K562 (cell line): ENCODE measurements around the gene NKG7. TPM values are rescaled to one million over a fixed set of nuclear protein-coding genes. Genes with fewer than 3 reads are reported as not detected.
A peak's percentile ranks its signal among the peaks of the same experiment; 100 is the strongest.

Experiments
- BHLHE40 ChIP-seq: IDR thresholded peaks from 2 replicates; pipeline ENCODE4 v1.6.1; 2011; ENCODE audit warnings: low read length, improper control_type of control experiment
- DNMT1 ChIP-seq: fragments of 450-650 bp; IDR thresholded peaks from 2 replicates; pipeline ENCODE4 v1.6.1; 2016; ENCODE audit warnings: antibody characterized with exemption, mild to moderate bottlenecking
- FOXK2 ChIP-seq, 2 experiments: fragments of 450-650 bp; IDR thresholded peaks in 1 of 2; conservative IDR thresholded peaks in 1 of 2; 2 replicates each; pipeline ENCODE4 v1.6.1; 2016; ENCODE audit warnings: low read depth in 2 of 2, mild to moderate bottlenecking in 1 of 2
- HIVEP1 ChIP-seq: fragments of 250-450 bp; sonication (Bioruptor Pico); IDR thresholded peaks from 2 replicates; pipeline ENCODE4 v1.4.0; 2020; ENCODE audit warnings: mild to moderate bottlenecking
- IRF2 ChIP-seq: sonication (generic); formaldehyde crosslinking; IDR thresholded peaks from 2 replicates; pipeline ENCODE4 v1.8.1; 2022; ENCODE audit warnings: mild to moderate bottlenecking, missing genetic modification reagents
- NFATC3 ChIP-seq: fragments of 450-650 bp; IDR thresholded peaks from 2 replicates; pipeline ENCODE4 v1.6.1; 2017; ENCODE audit warnings: mild to moderate bottlenecking
- NFRKB ChIP-seq: fragments of 450-650 bp; IDR thresholded peaks from 2 replicates; pipeline ENCODE4 v1.6.1; 2016; ENCODE audit warnings: low read depth
- RBM22 ChIP-seq: fragments of 200-400 bp; formaldehyde crosslinking; IDR thresholded peaks from 2 replicates; pipeline ENCODE4 v1.6.1; 2018; ENCODE audit warnings: low read length, low read depth; ENCODE audit not compliant: poor library complexity, severe bottlenecking
- STAT5B ChIP-seq: fragments of 250-450 bp; sonication (Bioruptor Pico); IDR thresholded peaks from 2 replicates; pipeline ENCODE4 v1.8.0; 2021; ENCODE audit warnings: mild to moderate bottlenecking, inconsistent platforms
- TRIM28 ChIP-seq: fragments of 450-650 bp; IDR thresholded peaks from 2 replicates; pipeline ENCODE4 v1.6.1; 2017
- ZHX1 ChIP-seq: fragments of 150-350 bp; conservative IDR thresholded peaks from 2 replicates; pipeline ENCODE4 v1.6.1; 2014; ENCODE audit warnings: low read length
- ZNF316 ChIP-seq: fragments of 450-650 bp; IDR thresholded peaks from 2 replicates; pipeline ENCODE4 v1.6.1; 2016
- ZNF586 ChIP-seq: fragments of 450-650 bp; formaldehyde crosslinking; conservative IDR thresholded peaks from 2 replicates; pipeline ENCODE4 v1.4.0; 2020; ENCODE audit warnings: mild to moderate bottlenecking, moderate library complexity
- polyA plus RNA-seq, 8 experiments: library from polyadenylated mRNA; depleted of rRNA in 4 of 8; stranded (reverse) in 5 of 8; unstranded in 3 of 8; fragments of >200 nt; fragmentation: Nextera tagmentation in 2 of 8; fragmentation: Illumina TruSeq in 1 of 8; extraction: Ambion mirVana in 2 of 8; extraction: Trizol in 1 of 8; gene quantifications; 2 replicates each; pipeline versions ENCODE4 v1.2.1 to v1.2.3, GENCODE V29; 2011 to 2014; ENCODE audit warnings: inconsistent platforms in 1 of 8, missing spikeins in 1 of 8
- total RNA-seq, 7 experiments: library from RNA; depleted of rRNA in 6 of 7; stranded (reverse); fragments of >200 nt in 6 of 7; fragmentation: Illumina TruSeq in 2 of 7; extraction: Trizol in 2 of 7; gene quantifications; 2 replicates each; pipeline versions ENCODE4 v1.2.1 to v1.2.3, GENCODE V29; 2011 to 2021; ENCODE audit warnings: low replicate concordance in 1 of 7
- TF ChIP-seq, protein P1 (sequence below): fragments of 200-600 bp; sonication (generic); IDR thresholded peaks from one replicate; pipeline ENCODE4 v1.6.1; 2012; ENCODE audit warnings: mild to moderate bottlenecking, low read depth, low read length, inconsistent platforms
- TF ChIP-seq, protein P2 (sequence below): IDR thresholded peaks from 2 replicates; pipeline ENCODE4 v1.6.1; 2016; ENCODE audit warnings: missing genetic modification characterization, missing compliant biosample characterization

NKG7 gene
- total and polyA plus RNA-seq, 9 of the 15 experiments (the other 6 are each of a cell fraction or from before 2014, with no cell fraction given), result 0.30 to 0.70 (median 0.51) TPM; not detected in 2

GRCh38 chr19:51365965-51366388, 6.5 kb downstream of the NKG7 start, which contains the start of gene ETFB (continued):
- TF ChIP-seq NFATC3 (no peak), DNMT1 (no peak), ZNF586 (CRISPR knock-in tag) (no peak), IRF2 (CRISPR knock-in tag) (no peak), HIVEP1 (CRISPR knock-in tag) (no peak), ZHX1 (no peak), STAT5B (CRISPR knock-in tag) (no peak), NFRKB (peak; percentile 83), FOXK2 (conservative IDR thresholded peaks at IDR 0.05 in 1 of 2, IDR thresholded peaks at IDR 0.05 in 1 of 2; ENCODE audit: low read depth in 2 of 2) (no peak), RBM22 (no peak), ZNF316 (no peak), BHLHE40 (no peak; the same call in 1 of the 2 replicates), TRIM28 (no peak)
- TF ChIP-seq, protein P1, sequence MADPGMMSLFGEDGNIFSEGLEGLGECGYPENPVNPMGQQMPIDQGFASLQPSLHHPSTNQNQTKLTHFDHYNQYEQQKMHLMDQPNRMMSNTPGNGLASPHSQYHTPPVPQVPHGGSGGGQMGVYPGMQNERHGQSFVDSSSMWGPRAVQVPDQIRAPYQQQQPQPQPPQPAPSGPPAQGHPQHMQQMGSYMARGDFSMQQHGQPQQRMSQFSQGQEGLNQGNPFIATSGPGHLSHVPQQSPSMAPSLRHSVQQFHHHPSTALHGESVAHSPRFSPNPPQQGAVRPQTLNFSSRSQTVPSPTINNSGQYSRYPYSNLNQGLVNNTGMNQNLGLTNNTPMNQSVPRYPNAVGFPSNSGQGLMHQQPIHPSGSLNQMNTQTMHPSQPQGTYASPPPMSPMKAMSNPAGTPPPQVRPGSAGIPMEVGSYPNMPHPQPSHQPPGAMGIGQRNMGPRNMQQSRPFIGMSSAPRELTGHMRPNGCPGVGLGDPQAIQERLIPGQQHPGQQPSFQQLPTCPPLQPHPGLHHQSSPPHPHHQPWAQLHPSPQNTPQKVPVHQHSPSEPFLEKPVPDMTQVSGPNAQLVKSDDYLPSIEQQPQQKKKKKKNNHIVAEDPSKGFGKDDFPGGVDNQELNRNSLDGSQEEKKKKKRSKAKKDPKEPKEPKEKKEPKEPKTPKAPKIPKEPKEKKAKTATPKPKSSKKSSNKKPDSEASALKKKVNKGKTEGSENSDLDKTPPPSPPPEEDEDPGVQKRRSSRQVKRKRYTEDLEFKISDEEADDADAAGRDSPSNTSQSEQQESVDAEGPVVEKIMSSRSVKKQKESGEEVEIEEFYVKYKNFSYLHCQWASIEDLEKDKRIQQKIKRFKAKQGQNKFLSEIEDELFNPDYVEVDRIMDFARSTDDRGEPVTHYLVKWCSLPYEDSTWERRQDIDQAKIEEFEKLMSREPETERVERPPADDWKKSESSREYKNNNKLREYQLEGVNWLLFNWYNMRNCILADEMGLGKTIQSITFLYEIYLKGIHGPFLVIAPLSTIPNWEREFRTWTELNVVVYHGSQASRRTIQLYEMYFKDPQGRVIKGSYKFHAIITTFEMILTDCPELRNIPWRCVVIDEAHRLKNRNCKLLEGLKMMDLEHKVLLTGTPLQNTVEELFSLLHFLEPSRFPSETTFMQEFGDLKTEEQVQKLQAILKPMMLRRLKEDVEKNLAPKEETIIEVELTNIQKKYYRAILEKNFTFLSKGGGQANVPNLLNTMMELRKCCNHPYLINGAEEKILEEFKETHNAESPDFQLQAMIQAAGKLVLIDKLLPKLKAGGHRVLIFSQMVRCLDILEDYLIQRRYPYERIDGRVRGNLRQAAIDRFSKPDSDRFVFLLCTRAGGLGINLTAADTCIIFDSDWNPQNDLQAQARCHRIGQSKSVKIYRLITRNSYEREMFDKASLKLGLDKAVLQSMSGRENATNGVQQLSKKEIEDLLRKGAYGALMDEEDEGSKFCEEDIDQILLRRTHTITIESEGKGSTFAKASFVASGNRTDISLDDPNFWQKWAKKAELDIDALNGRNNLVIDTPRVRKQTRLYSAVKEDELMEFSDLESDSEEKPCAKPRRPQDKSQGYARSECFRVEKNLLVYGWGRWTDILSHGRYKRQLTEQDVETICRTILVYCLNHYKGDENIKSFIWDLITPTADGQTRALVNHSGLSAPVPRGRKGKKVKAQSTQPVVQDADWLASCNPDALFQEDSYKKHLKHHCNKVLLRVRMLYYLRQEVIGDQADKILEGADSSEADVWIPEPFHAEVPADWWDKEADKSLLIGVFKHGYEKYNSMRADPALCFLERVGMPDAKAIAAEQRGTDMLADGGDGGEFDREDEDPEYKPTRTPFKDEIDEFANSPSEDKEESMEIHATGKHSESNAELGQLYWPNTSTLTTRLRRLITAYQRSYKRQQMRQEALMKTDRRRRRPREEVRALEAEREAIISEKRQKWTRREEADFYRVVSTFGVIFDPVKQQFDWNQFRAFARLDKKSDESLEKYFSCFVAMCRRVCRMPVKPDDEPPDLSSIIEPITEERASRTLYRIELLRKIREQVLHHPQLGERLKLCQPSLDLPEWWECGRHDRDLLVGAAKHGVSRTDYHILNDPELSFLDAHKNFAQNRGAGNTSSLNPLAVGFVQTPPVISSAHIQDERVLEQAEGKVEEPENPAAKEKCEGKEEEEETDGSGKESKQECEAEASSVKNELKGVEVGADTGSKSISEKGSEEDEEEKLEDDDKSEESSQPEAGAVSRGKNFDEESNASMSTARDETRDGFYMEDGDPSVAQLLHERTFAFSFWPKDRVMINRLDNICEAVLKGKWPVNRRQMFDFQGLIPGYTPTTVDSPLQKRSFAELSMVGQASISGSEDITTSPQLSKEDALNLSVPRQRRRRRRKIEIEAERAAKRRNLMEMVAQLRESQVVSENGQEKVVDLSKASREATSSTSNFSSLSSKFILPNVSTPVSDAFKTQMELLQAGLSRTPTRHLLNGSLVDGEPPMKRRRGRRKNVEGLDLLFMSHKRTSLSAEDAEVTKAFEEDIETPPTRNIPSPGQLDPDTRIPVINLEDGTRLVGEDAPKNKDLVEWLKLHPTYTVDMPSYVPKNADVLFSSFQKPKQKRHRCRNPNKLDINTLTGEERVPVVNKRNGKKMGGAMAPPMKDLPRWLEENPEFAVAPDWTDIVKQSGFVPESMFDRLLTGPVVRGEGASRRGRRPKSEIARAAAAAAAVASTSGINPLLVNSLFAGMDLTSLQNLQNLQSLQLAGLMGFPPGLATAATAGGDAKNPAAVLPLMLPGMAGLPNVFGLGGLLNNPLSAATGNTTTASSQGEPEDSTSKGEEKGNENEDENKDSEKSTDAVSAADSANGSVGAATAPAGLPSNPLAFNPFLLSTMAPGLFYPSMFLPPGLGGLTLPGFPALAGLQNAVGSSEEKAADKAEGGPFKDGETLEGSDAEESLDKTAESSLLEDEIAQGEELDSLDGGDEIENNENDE, result no peak
- TF ChIP-seq, protein P2, sequence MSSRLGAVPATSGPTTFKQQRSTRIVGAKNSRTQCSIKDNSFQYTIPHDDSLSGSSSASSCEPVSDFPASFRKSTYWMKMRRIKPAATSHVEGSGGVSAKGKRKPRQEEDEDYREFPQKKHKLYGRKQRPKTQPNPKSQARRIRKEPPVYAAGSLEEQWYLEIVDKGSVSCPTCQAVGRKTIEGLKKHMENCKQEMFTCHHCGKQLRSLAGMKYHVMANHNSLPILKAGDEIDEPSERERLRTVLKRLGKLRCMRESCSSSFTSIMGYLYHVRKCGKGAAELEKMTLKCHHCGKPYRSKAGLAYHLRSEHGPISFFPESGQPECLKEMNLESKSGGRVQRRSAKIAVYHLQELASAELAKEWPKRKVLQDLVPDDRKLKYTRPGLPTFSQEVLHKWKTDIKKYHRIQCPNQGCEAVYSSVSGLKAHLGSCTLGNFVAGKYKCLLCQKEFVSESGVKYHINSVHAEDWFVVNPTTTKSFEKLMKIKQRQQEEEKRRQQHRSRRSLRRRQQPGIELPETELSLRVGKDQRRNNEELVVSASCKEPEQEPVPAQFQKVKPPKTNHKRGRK (tag), result no peak
